MM.1S (cell line): ENCODE results near the gene MATR3.
A peak's percentile ranks its signal among the peaks of the same experiment; 100 is the strongest.

ENCODE experiments used
- DNase-seq: peaks from one replicate; pipeline ENCODE4 v3.0.0-alpha.2; 2015
- H2AFZ ChIP-seq: fragments of 300-600 bp; sonication (generic); 2 replicates; pipeline ENCODE4 v1.6.0; 2016; ENCODE audit warnings: antibody characterized with exemption, low read length
- H3F3A ChIP-seq: fragments of 300-600 bp; sonication (generic); 2 replicates; pipeline ENCODE4 v1.6.1; 2016; ENCODE audit warnings: mild to moderate bottlenecking, antibody characterized with exemption, low read length, moderate library complexity, mixed read lengths; ENCODE audit not compliant: insufficient read depth
- H3K27ac ChIP-seq: fragments of 300-600 bp; sonication (generic); 2 replicates; pipeline ENCODE4 v1.5.1; 2016; ENCODE audit warnings: mild to moderate bottlenecking, low read length
- H3K27me3 ChIP-seq: fragments of 300-600 bp; sonication (generic); replicated peaks from 2 replicates; pipeline ENCODE4 v1.6.0; 2016; ENCODE audit warnings: low read length; ENCODE audit not compliant: insufficient read depth
- H3K36me3 ChIP-seq: fragments of 300-600 bp; sonication (generic); replicated peaks from 2 replicates; pipeline ENCODE4 v1.6.1; 2016; ENCODE audit warnings: mild to moderate bottlenecking, low read length, mixed read lengths; ENCODE audit not compliant: insufficient read depth
- H3K4me1 ChIP-seq: fragments of 300-600 bp; sonication (generic); 2 replicates; pipeline ENCODE4 v1.6.1; 2016; ENCODE audit warnings: low read length, mixed read lengths
- H3K4me2 ChIP-seq: fragments of 300-600 bp; sonication (generic); 2 replicates; pipeline ENCODE4 v1.6.0; 2016; ENCODE audit warnings: low read depth, low read length
- H3K4me3 ChIP-seq: fragments of 300-600 bp; sonication (generic); 2 replicates; pipeline ENCODE4 v1.5.1; 2016; ENCODE audit warnings: low read length, mixed read lengths
- H3K79me2 ChIP-seq: fragments of 300-600 bp; sonication (generic); 2 replicates; pipeline ENCODE4 v1.6.1; 2016; ENCODE audit warnings: mixed run types, low read length, mixed read lengths
- H3K9ac ChIP-seq: fragments of 300-600 bp; sonication (generic); 2 replicates; pipeline ENCODE4 v1.6.1; 2016; ENCODE audit warnings: low read length, mixed read lengths
- H3K9me2 ChIP-seq: fragments of 300-600 bp; sonication (generic); replicated peaks from 2 replicates; pipeline ENCODE4 v1.6.1; 2016; ENCODE audit warnings: mild to moderate bottlenecking, low read length, mixed read lengths; ENCODE audit not compliant: insufficient read depth
- H3K9me3 ChIP-seq: fragments of 300-600 bp; sonication (generic); replicated peaks from 2 replicates; pipeline ENCODE4 v1.6.1; 2016; ENCODE audit warnings: mild to moderate bottlenecking, low read length, mixed read lengths; ENCODE audit not compliant: insufficient read depth
- H4K20me1 ChIP-seq: fragments of 300-600 bp; sonication (generic); 2 replicates; pipeline ENCODE4 v1.6.1; 2016; ENCODE audit warnings: mild to moderate bottlenecking, low read length, moderate library complexity, mixed read lengths; ENCODE audit not compliant: insufficient read depth
- CTCF ChIP-seq: fragments of 300-600 bp; sonication (generic); IDR thresholded peaks from 2 replicates; pipeline ENCODE4 v1.5.1; 2016; ENCODE audit warnings: antibody characterized with exemption, low read length, mixed read lengths
- EZH2 ChIP-seq: fragments of 300-600 bp; sonication (generic); optimal IDR thresholded peaks from 2 replicates; pipeline ENCODE3; 2017; ENCODE audit warnings: low read depth, mild to moderate bottlenecking, antibody characterized with exemption, low read length, mixed read lengths
- EZH2phosphoT487 ChIP-seq: fragments of 300-600 bp; sonication (generic); IDR thresholded peaks from 2 replicates; pipeline ENCODE4 v1.6.1; 2018; ENCODE audit warnings: antibody characterized with exemption, low read length

Gene MATR3

GRCh38 chr5:139294374-139295165 lies 1.0 kb downstream of the MATR3 start:
- Histone ChIP-seq H3K79me2 (peaks cover 68% of the 10 kb centered on the region), H2AFZ (peak overlapping the region; percentile 57; the same call in 1 of the 2 replicates), H4K20me1 (peaks cover 51% of the 10 kb centered on the region), H3K4me3 (peak overlapping the region; percentile 89), H3K27me3 (no peaks in the 10 kb centered on the region), H3K9ac (peak overlapping the region; percentile 97), H3K9me2 (no peaks in the 10 kb centered on the region), H3F3A (peaks cover 15% of the 10 kb centered on the region; the same call in 1 of the 2 replicates), H3K9me3 (no peaks in the 10 kb centered on the region), H3K4me1 (peaks cover 7% of the 10 kb centered on the region), H3K4me2 (peak overlapping the region; percentile 62), H3K27ac (peak overlapping the region; percentile 95), H3K36me3 (no peaks in the 10 kb centered on the region)
- TF ChIP-seq CTCF (peak; percentile 31), EZH2phosphoT487 (no peak), EZH2 (no peak)
- peak; percentile 64 for DNase-seq

GRCh38 chr5:139295346-139296057 lies 2.0 kb downstream of the MATR3 start:
- DNase-seq = no peak
- Histone ChIP-seq H3K4me1 (peaks cover 7% of the 10 kb centered on the region), H2AFZ (no peak overlapping the region), H3K4me2 (peak overlapping the region; percentile 62), H3F3A (peaks cover 13% of the 10 kb centered on the region; the same call in 1 of the 2 replicates), H3K27me3 (no peaks in the 10 kb centered on the region), H3K79me2 (peaks cover 77% of the 10 kb centered on the region), H3K9me3 (no peaks in the 10 kb centered on the region), H3K4me3 (peak overlapping the region; percentile 89), H4K20me1 (peaks cover 61% of the 10 kb centered on the region), H3K9me2 (no peaks in the 10 kb centered on the region), H3K9ac (peak overlapping the region; percentile 97; the same call in 1 of the 2 replicates), H3K36me3 (no peaks in the 10 kb centered on the region), H3K27ac (no peak overlapping the region)
- no peak for TF ChIP-seq EZH2
- no peak for TF ChIP-seq EZH2phosphoT487
- no peak for TF ChIP-seq CTCF

- H3F3A ChIP-seq = peaks cover 13% of the 10 kb centered on the region; the same call in 1 of the 2 replicates
- no peaks in the 10 kb centered on the region for H3K36me3 ChIP-seq
- peaks cover 7% of the 10 kb centered on the region for H3K4me1 ChIP-seq
- no peak overlapping the region for H2AFZ ChIP-seq
- H3K79me2 ChIP-seq = peaks cover 84% of the 10 kb centered on the region
- H3K9me3 ChIP-seq = no peaks in the 10 kb centered on the region
- no peak overlapping the region for H3K27ac ChIP-seq
- no peaks in the 10 kb centered on the region for H3K9me2 ChIP-seq
- no peak overlapping the region for H3K4me2 ChIP-seq
- H4K20me1 ChIP-seq = peaks cover 68% of the 10 kb centered on the region
- TF ChIP-seq EZH2phosphoT487 (no peak), EZH2 (no peak), CTCF (no peak)
- no peak overlapping the region for H3K4me3 ChIP-seq
- DNase-seq = no peak
- H3K9ac ChIP-seq = no peak overlapping the region
- no peaks in the 10 kb centered on the region for H3K27me3 ChIP-seq
These were observed 2.7 kb downstream of the MATR3 start for GRCh38 chr5:139296198-139296597.
